Hepatocyte (in vitro differentiated cells): ENCODE data around the gene SRRM4. TPM values are rescaled to one million over a fixed set of nuclear protein-coding genes. Genes with fewer than 3 reads are reported as not detected.

Experiments used
- DNase-seq: peaks from one replicate; pipeline ENCODE4 v3.0.0-alpha.2; 2016; ENCODE audit warnings: low spot score
- H2AFZ ChIP-seq: fragments of 200-600 bp; sonication (generic); 2 replicates; pipeline ENCODE4 v1.6.0; 2016; ENCODE audit warnings: antibody characterized with exemption, mild to moderate bottlenecking
- H3K27ac ChIP-seq: fragments of 200-600 bp; sonication (generic); 2 replicates; pipeline ENCODE4 v1.5.1; 2016; ENCODE audit warnings: mild to moderate bottlenecking
- H3K27me3 ChIP-seq: fragments of 200-600 bp; sonication (generic); 2 replicates; pipeline ENCODE4 v1.6.1; 2016
- H3K36me3 ChIP-seq: fragments of 200-600 bp; sonication (generic); replicated peaks from 2 replicates; pipeline ENCODE4 v1.5.1; 2016; ENCODE audit warnings: low read depth; ENCODE audit not compliant: insufficient read depth
- H3K4me1 ChIP-seq: fragments of 200-600 bp; sonication (generic); 2 replicates; pipeline ENCODE4 v1.5.1; 2016; ENCODE audit warnings: mild to moderate bottlenecking, moderate library complexity; ENCODE audit not compliant: insufficient read depth
- H3K4me2 ChIP-seq: fragments of 200-600 bp; sonication (generic); 2 replicates; pipeline ENCODE4 v1.6.0; 2016
- H3K4me3 ChIP-seq: fragments of 200-600 bp; sonication (generic); 2 replicates; pipeline ENCODE4 v1.5.1; 2016; ENCODE audit warnings: mild to moderate bottlenecking
- H3K79me2 ChIP-seq: fragments of 200-600 bp; sonication (generic); 2 replicates; pipeline ENCODE4 v1.6.0; 2017; ENCODE audit warnings: mild to moderate bottlenecking
- H3K9me2 ChIP-seq: fragments of 200-600 bp; sonication (generic); replicated peaks from 2 replicates; pipeline ENCODE4 v1.6.0; 2017; ENCODE audit warnings: mild to moderate bottlenecking; ENCODE audit not compliant: insufficient read depth
- H3K9me3 ChIP-seq: fragments of 200-600 bp; sonication (generic); 2 replicates; pipeline ENCODE4 v1.5.1; 2016; ENCODE audit warnings: low read depth, mild to moderate bottlenecking
- H4K20me1 ChIP-seq: fragments of 200-600 bp; sonication (generic); 2 replicates; pipeline ENCODE4 v1.6.0; 2016; ENCODE audit warnings: mild to moderate bottlenecking; ENCODE audit not compliant: insufficient read depth, poor library complexity, severe bottlenecking
- EZH2 ChIP-seq: fragments of 200-600 bp; sonication (generic); IDR thresholded peaks from 2 replicates; pipeline ENCODE4 v1.6.1; 2016; ENCODE audit warnings: antibody characterized with exemption, mild to moderate bottlenecking, borderline replicate concordance
- EZH2phosphoT487 ChIP-seq: fragments of 200-600 bp; sonication (generic); IDR thresholded peaks from one replicate; pipeline ENCODE4 v1.6.1; 2018; ENCODE audit warnings: antibody characterized with exemption, mild to moderate bottlenecking, low read depth, moderate library complexity; ENCODE audit not compliant: unreplicated experiment, severe bottlenecking
- WGBS: methylation state at CpG from one replicate; pipeline ENCODE4 v1.1.6; 2016; ENCODE audit warnings: low lambda C conversion rate; ENCODE audit errors: missing lambda C conversion rate; 5-methylcytosine and 5-hydroxymethylcytosine counted together
- polyA plus RNA-seq: library from polyadenylated mRNA; unstranded; fragments of >200 nt; fragmentation: Nextera tagmentation; extraction: Ambion mirVana; gene quantifications from 2 replicates; pipeline ENCODE4 v1.2.1, GENCODE V29; 2016
- total RNA-seq: library from RNA; depleted of rRNA; stranded (reverse); fragments of >200 nt; gene quantifications from 2 replicates; pipeline ENCODE4 v1.2.3, GENCODE V29; 2014
- TF ChIP-seq, protein P1 (sequence below): fragments of 200-600 bp; sonication (generic); IDR thresholded peaks from 2 replicates; pipeline ENCODE4 v1.5.1; 2016; ENCODE audit warnings: antibody characterized with exemption, mild to moderate bottlenecking; ENCODE audit not compliant: poor library complexity

The SRRM4 gene
- total and polyA plus RNA-seq, 2 experiments from 2014 or later = 0.03 to 0.05 TPM

DNA sequence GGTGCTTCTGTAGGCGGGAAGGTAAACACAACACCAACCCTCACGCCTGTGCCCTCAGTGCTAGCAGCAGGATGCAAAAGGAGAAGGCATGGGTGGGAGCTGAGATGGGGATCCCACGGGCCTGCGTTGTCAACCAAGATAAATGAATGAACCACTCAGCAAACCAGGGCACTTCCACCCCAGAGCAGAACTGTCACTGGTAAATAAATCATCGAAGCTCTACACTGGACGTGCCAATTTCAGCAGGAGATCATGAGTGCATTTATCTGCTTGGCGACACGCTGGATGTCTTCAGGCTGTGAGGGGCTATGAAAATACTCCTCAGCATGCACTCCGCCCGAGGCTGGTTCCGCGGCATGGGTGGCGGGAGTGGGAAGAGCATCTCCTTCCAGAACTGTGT lies 230.5 kb downstream of the SRRM4 start:
- H3K36me3 ChIP-seq = no peaks in the 10 kb centered on the region
- 86% methylated on average over 13 of the region's 13 CpGs for whole genome bisulfite sequencing

More for the DNA sequence above, 230.5 kb downstream of the SRRM4 start:
- no peaks in the 10 kb centered on the region for H4K20me1 ChIP-seq
- H3K9me2 ChIP-seq = no peaks in the 10 kb centered on the region
- no peaks in the 10 kb centered on the region for H3K79me2 ChIP-seq
- no peaks in the 10 kb centered on the region for H3K9me3 ChIP-seq
- no peaks in the 10 kb centered on the region for H3K4me1 ChIP-seq
- H2AFZ ChIP-seq = no peak overlapping the region
- TF ChIP-seq EZH2 = no peak
- TF ChIP-seq, protein P1, sequence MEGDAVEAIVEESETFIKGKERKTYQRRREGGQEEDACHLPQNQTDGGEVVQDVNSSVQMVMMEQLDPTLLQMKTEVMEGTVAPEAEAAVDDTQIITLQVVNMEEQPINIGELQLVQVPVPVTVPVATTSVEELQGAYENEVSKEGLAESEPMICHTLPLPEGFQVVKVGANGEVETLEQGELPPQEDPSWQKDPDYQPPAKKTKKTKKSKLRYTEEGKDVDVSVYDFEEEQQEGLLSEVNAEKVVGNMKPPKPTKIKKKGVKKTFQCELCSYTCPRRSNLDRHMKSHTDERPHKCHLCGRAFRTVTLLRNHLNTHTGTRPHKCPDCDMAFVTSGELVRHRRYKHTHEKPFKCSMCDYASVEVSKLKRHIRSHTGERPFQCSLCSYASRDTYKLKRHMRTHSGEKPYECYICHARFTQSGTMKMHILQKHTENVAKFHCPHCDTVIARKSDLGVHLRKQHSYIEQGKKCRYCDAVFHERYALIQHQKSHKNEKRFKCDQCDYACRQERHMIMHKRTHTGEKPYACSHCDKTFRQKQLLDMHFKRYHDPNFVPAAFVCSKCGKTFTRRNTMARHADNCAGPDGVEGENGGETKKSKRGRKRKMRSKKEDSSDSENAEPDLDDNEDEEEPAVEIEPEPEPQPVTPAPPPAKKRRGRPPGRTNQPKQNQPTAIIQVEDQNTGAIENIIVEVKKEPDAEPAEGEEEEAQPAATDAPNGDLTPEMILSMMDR = no peak
- no peak for TF ChIP-seq EZH2phosphoT487
- H3K4me3 ChIP-seq = no peak overlapping the region
- no peak overlapping the region for H3K27ac ChIP-seq
- H3K4me2 ChIP-seq = no peak overlapping the region
- DNase-seq = no peak
- H3K27me3 ChIP-seq = no peaks in the 10 kb centered on the region

Other genes starting within 250 kb of the SRRM4 start
- gene HSPB8, start 197.4 kb downstream of the SRRM4 start, total RNA-seq = 28.5 and 29.7 TPM in 2 replicates
- gene HSPB8, start 197.4 kb downstream of the SRRM4 start, polyA plus RNA-seq = 39.7 and 45.4 TPM in 2 replicates